GM23338 (cell line): ENCODE data around the gene AIRE. TPM values are rescaled to one million over a fixed set of nuclear protein-coding genes. Genes with fewer than 3 reads are reported as not detected.
A peak's percentile ranks its signal among the peaks of the same experiment; 100 is the strongest.
"Not testable (repeated sequence)": the region's sequence is repeated elsewhere in the genome, so short reads cannot be mapped to it uniquely, and the experiment has no call there.

Experiments
- ATAC-seq: fragments of 200-7000 bp; cut with Tn5 transposase; 3 replicates; pipeline ENCODE4 v1.9.1; 2020
- DNase-seq: peaks from one replicate; pipeline ENCODE4 v3.0.0-alpha.2; 2015; ENCODE audit warnings: low spot score
- H2AFZ ChIP-seq: fragments of 200-600 bp; sonication (generic); 2 replicates; pipeline ENCODE4 v1.8.0; 2016; ENCODE audit warnings: antibody characterized with exemption, mild to moderate bottlenecking, moderate library complexity
- H3F3A ChIP-seq: fragments of 200-600 bp; sonication (generic); replicated peaks from 2 replicates; pipeline ENCODE4 v1.8.0; 2017; ENCODE audit warnings: antibody characterized with exemption, mixed run types, low read depth
- H3K27ac ChIP-seq: fragments of 200-600 bp; sonication (generic); 2 replicates; pipeline ENCODE4 v1.6.1; 2016; ENCODE audit warnings: low read depth
- H3K27me3 ChIP-seq: fragments of 200-600 bp; sonication (generic); 2 replicates; pipeline ENCODE4 v1.8.0; 2016; ENCODE audit warnings: mild to moderate bottlenecking, mixed run types, moderate library complexity; ENCODE audit not compliant: insufficient read depth
- H3K36me3 ChIP-seq: fragments of 200-600 bp; sonication (generic); 2 replicates; pipeline ENCODE4 v1.8.0; 2016; ENCODE audit warnings: mild to moderate bottlenecking; ENCODE audit not compliant: insufficient read depth
- H3K4me1 ChIP-seq: fragments of 200-600 bp; sonication (generic); 2 replicates; pipeline ENCODE4 v1.8.0; 2016; ENCODE audit warnings: mild to moderate bottlenecking, moderate library complexity; ENCODE audit not compliant: insufficient read depth
- H3K4me2 ChIP-seq: fragments of 200-600 bp; sonication (generic); 2 replicates; pipeline ENCODE4 v1.7.1; 2017; ENCODE audit warnings: mixed run types
- H3K4me3 ChIP-seq: fragments of 200-600 bp; sonication (generic); 2 replicates; pipeline ENCODE4 v1.6.1; 2016; ENCODE audit warnings: mixed run types
- H3K79me2 ChIP-seq: fragments of 200-600 bp; sonication (generic); replicated peaks from 2 replicates; pipeline ENCODE4 v1.8.0; 2017; ENCODE audit warnings: mild to moderate bottlenecking; ENCODE audit not compliant: insufficient read depth
- H3K9me2 ChIP-seq: fragments of 200-600 bp; sonication (generic); 2 replicates; pipeline ENCODE4 v1.8.0; 2017; ENCODE audit not compliant: insufficient read depth
- H4K20me1 ChIP-seq: fragments of 200-600 bp; sonication (generic); replicated peaks from 2 replicates; pipeline ENCODE4 v1.8.0; 2017; ENCODE audit warnings: mild to moderate bottlenecking; ENCODE audit not compliant: insufficient read depth
- H3K27ac Mint-ChIP-seq: 2 replicates; pipeline ENCODE4 v1.8.0; 2020; ENCODE audit warnings: inconsistent platforms, mild to moderate bottlenecking, moderate library complexity, mixed read lengths
- H3K27me3 Mint-ChIP-seq: 3 replicates; pipeline ENCODE4 v1.8.0; 2022; ENCODE audit warnings: low read depth, mild to moderate bottlenecking, moderate library complexity, mixed read lengths, inconsistent platforms; ENCODE audit not compliant: insufficient read depth, poor library complexity
- H3K36me3 Mint-ChIP-seq: 3 replicates; pipeline ENCODE4 v1.8.0; 2021; ENCODE audit warnings: low read depth, mild to moderate bottlenecking, inconsistent platforms, moderate library complexity, mixed read lengths
- H3K4me1 Mint-ChIP-seq: 3 replicates; pipeline ENCODE4 v1.8.0; 2020; ENCODE audit warnings: mild to moderate bottlenecking, inconsistent platforms, mixed read lengths
- H3K4me3 Mint-ChIP-seq: 3 replicates; pipeline ENCODE4 v1.8.0; 2021; ENCODE audit warnings: moderate library complexity, mild to moderate bottlenecking, inconsistent platforms, mixed read lengths
- H3K9me3 Mint-ChIP-seq: 3 replicates; pipeline ENCODE4 v1.8.0; 2020; ENCODE audit warnings: moderate library complexity, mild to moderate bottlenecking, inconsistent platforms, mixed read lengths
- polyA plus RNA-seq: library from polyadenylated mRNA; unstranded; fragments of >200 nt; fragmentation: Nextera tagmentation; extraction: Ambion mirVana; gene quantifications from 2 replicates; pipeline ENCODE4 v1.2.1, GENCODE V29; 2016
- total RNA-seq: library from RNA; depleted of rRNA; stranded (reverse); fragments of >200 nt; shearing (Covaris generic); gene quantifications from 2 replicates; pipeline ENCODE4 v1.2.3, GENCODE V29; 2014

Gene AIRE
- total and polyA plus RNA-seq, 2 experiments from 2014 or later = 0.10 TPM; not detected in 1

DNA sequence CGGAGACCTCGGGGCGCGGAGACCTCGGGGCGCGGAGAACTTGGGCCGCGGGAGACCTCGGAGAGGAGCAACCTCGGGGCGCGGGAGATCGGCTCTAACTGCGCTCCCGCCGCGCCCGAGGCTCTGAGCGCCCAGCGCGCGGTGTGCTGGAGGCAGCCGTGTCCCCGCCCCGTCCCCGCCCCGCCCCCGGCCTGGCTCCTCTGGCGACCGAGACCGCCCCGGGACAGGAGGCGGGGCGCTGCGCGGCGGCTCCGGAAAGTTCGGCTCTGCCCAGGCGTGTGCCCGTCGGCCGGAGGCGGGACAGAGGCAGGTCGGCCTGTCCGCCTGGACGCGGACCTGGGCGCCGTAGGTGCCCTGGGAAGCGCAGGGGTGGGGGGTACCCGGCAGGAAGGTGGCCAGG lies 44.8 kb upstream of the AIRE start, which contains the start of gene ICOSLG:
Gene ICOSLG, minus strand, starts transcription at position 102 of the 400 bp plus-strand sequence. CDS start 126 bp downstream, outside the sequence.
- not testable (repeated sequence) for H4K20me1 ChIP-seq, H3K79me2 ChIP-seq, H3K36me3 Mint-ChIP-seq, H3K36me3 ChIP-seq, DNase-seq, H3K4me1 Mint-ChIP-seq, H3K9me3 Mint-ChIP-seq, H3K4me2 ChIP-seq, H3K27me3 ChIP-seq, H3K9me2 ChIP-seq, H3K4me3 ChIP-seq, H3K4me1 ChIP-seq, H3K27ac Mint-ChIP-seq, H2AFZ ChIP-seq, H3K27me3 Mint-ChIP-seq, H3K27ac ChIP-seq, H3F3A ChIP-seq, H3K4me3 Mint-ChIP-seq
- peak; percentile 59 for ATAC-seq

DNA sequence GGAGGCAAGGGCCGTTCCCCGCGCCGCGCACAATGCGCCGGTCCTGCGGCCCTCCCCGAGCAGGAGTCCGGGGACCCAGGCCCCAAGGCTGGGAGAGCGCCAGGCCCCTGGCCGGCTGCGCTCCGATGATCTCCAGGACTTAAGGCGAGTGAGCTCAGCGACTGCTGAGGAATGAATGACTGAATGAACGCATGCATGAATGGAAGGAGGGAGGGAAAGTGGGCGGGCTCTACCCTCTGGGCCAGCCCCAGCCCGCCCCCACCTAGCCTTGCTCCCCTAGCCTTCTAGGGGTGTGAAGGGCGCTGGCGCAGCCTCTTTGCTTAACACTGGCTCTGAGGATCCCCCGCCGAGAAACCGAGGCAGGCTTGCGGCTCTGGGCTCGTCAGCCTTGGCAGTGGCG lies 44.4 kb upstream of the AIRE start:
- H3K27me3 Mint-ChIP-seq, H3K27ac Mint-ChIP-seq, H3K4me1 ChIP-seq, H4K20me1 ChIP-seq, H3K36me3 ChIP-seq, DNase-seq, H3K4me3 ChIP-seq, H3K4me2 ChIP-seq, H3F3A ChIP-seq, H3K79me2 ChIP-seq, H3K4me1 Mint-ChIP-seq, H2AFZ ChIP-seq, H3K9me3 Mint-ChIP-seq, H3K4me3 Mint-ChIP-seq, H3K9me2 ChIP-seq, H3K27me3 ChIP-seq, H3K36me3 Mint-ChIP-seq, H3K27ac ChIP-seq: not testable (repeated sequence)
- peak; percentile 70 for ATAC-seq

DNA sequence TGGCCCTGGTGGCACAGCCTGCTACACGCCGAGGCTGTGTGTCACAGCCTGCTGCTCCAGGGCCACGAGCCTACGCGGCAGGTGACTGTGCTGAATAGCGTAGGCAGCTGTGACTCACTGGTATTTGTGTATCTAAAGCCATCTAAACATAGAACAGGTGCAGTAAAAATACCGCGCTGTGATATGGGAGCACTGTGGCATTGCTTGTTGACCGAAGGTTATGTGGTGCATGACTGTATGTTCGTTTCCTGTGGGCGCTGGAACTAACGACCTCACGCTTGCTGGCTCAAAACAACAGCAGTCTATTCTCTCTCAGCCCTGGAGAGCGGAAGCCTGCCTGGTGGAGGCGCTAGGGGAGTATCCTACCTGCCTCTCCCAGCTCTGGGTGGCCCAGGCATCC lies 41.7 kb upstream of the AIRE start:
- H3K27ac Mint-ChIP-seq, H2AFZ ChIP-seq, H3K36me3 ChIP-seq, H3K27me3 Mint-ChIP-seq, H3K9me3 Mint-ChIP-seq, H3K4me3 Mint-ChIP-seq, DNase-seq, H3F3A ChIP-seq, H3K4me3 ChIP-seq, H3K36me3 Mint-ChIP-seq, H3K9me2 ChIP-seq, H3K4me1 ChIP-seq, H4K20me1 ChIP-seq, H3K79me2 ChIP-seq, H3K4me2 ChIP-seq, H3K27me3 ChIP-seq, H3K4me1 Mint-ChIP-seq, H3K27ac ChIP-seq: not testable (repeated sequence)
- peak; percentile 6; the same call in 2 of the 3 replicates for ATAC-seq

DNA sequence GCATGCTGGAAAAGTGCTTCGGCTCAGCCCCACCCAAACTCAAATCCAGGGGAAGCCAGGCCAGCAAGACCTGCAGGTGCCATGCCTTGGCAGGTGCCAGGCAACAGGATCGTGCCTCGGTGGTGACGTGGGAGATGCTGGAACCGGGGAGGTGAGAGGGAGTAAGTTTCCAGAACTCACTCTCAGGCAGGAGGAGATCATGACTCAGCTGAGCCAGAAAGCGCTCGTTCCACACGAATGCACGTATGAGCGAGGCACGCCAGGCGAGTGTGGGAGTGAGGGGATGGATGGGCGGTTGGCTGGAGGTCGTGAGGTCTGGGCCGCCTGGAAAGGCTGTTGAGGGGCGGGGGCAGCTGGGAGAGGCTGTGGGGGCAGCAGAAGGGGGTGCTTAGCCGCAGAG lies 37.8 kb upstream of the AIRE start:
- not testable (repeated sequence) for DNase-seq

DNA sequence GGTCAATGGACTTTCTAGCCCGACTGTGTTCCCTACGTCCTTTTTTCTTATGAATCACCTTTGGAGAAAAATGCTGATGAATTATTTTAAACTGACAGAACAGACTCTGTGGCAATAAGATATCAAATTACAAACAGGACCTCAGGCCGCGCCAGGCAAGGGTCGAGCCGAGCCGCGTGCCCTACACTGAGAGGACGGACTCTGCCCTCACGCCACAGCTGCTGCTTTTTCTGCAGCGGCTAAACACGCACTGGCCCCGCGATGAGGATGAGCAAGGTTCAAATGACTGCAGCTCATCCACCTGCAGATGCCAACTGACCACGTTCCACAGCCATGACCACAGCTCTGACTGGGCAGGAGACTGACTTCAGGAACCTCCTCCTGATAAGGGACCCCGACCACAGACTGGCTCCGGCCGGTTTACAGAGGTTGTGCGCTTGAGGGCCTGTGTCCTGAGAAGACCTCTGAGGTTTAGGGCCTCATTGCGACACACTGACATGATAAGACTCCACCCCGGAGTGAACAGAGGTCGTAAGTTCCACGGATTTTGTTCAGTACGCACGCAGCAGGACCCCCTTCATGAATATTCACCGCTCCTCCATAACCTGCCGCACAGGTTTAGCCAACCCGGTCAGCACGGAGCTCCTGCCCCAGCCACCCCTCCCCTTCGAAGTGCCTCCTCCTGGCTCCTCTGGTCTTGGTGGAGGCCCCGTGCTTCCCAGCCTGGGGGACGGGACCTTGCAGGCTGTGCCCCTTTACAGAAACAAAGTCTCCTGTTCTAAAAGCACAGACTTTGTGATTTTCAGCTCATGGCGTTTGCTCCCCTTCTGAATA lies 36.3 kb upstream of the AIRE start:
- not testable (repeated sequence) for H3K79me2 ChIP-seq, H3K36me3 ChIP-seq, H3K9me3 Mint-ChIP-seq, H3K27ac Mint-ChIP-seq, H3K4me3 Mint-ChIP-seq, H2AFZ ChIP-seq, DNase-seq, H3K9me2 ChIP-seq, H3F3A ChIP-seq, H3K4me2 ChIP-seq, H3K4me3 ChIP-seq, H3K36me3 Mint-ChIP-seq, H3K27ac ChIP-seq, H4K20me1 ChIP-seq, H3K27me3 ChIP-seq, H3K4me1 ChIP-seq, H3K4me1 Mint-ChIP-seq, H3K27me3 Mint-ChIP-seq
- ATAC-seq = peak; percentile 48

More for the DNA sequence above, 37.8 kb upstream of the AIRE start:
- H3K9me2 ChIP-seq, H3K27me3 Mint-ChIP-seq, H3K36me3 Mint-ChIP-seq, H3F3A ChIP-seq, H4K20me1 ChIP-seq, H3K4me3 Mint-ChIP-seq, H3K4me2 ChIP-seq, H3K27me3 ChIP-seq, H3K4me1 ChIP-seq, H3K27ac ChIP-seq, H3K27ac Mint-ChIP-seq, H3K4me1 Mint-ChIP-seq, H3K9me3 Mint-ChIP-seq, ATAC-seq, H2AFZ ChIP-seq, H3K36me3 ChIP-seq, H3K79me2 ChIP-seq, H3K4me3 ChIP-seq: not testable (repeated sequence)
